ENCODE results near the gene SLC22A23.
A peak's percentile ranks its signal among the peaks of the same experiment; 100 is the strongest.

The SLC22A23 gene

DNA sequence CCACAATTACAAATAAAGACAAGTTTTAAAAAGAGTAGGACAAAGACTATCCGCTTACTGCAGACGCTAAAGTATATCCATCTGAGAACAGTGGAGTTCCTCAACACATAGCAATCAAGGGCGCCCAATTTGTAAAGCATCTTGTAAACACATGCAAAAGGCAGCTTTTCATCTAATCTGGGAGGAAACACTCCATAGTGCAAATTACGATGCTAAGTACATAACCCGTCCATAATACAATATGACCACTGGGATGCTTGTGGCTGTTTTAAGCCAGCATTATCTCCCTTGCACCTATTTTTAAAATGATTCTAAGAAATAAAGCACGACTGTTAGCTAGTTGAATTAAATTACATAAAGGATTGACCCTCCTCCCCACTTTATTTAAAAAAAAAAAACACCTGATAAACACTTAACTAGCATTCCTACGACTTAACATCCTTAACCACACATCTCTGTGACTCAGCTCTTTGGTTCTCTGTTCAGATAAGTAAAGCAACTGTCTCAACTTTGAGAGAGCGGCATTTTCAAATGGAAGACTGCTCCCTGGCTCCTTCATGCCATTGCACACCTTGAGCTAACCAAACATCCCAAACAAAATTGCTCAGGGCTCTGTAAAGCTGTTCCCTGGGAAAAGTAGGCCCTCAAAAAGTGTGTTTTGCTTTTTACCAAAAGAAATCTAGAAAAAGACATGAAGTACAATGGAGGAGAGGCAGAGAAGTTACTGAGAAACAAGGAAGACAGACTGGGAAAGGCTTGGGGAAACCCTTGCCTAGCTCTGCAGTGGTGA lies 14.2 kb downstream of the SLC22A23 start:
- ChIA-PET POLR2A (ENCODE audit: low non-redundant PET) (no interaction called here), CTCF (interaction anchor here (0.6 to 2.1 kb wide), 5 partner anchors 10 to 289 kb away, joined by 3 to 7 read pairs (median 3); no protein-coding TSS in a partner anchor)
- H3K27ac ChIP-seq = peak overlapping the region; percentile 28; the same call in 1 of the 2 replicates
- DNase-seq (ENCODE audit: low spot score) = no peak
- TF ChIP-seq CTCF (conservative IDR thresholded peaks at IDR 0.05; ENCODE audit: low read depth) = no peak

DNA sequence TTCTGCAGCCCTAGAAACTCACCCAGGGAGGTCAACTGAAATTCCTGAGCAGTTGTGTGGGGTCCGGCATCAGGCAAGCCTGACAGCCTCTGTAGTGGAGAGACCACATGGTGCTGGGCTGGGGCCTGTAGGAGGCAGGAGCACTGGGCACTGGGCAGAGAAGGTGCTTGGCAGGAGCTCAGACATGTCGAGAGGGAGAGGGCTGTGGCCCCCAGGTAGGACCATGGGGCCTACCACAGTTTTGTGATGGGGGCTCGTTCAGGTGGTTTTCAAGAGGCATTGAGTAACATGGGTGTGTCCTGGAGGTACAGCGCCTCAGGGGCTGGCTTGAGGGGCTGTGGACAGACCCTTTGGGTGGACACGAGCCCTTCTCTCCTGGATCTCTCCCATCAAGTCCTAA lies 15.9 kb downstream of the SLC22A23 start:
- POLR2A ChIA-PET (ENCODE audit: low non-redundant PET) = no interaction called here

GRCh38 chr6:3439961-3440360 lies 16.9 kb downstream of the SLC22A23 start:
- ChIA-PET CTCF (no interaction called here), POLR2A (ENCODE audit: low non-redundant PET) (no interaction called here)
- DNase-seq (ENCODE audit: low spot score) = no peak
- no peak overlapping the region for H3K27ac ChIP-seq
- TF ChIP-seq CTCF (conservative IDR thresholded peaks at IDR 0.05; ENCODE audit: low read depth) = no peak

More for the DNA sequence above, 15.9 kb downstream of the SLC22A23 start:
- CTCF ChIA-PET = interaction anchor here (0.6 kb wide), 3 partner anchors 35 to 446 kb away, joined by 3 read pairs; no protein-coding TSS in a partner anchor
- TF ChIP-seq CTCF (conservative IDR thresholded peaks at IDR 0.05; ENCODE audit: low read depth) = no peak
- H3K27ac ChIP-seq = no peak overlapping the region
- no peak for DNase-seq (ENCODE audit: low spot score)

DNA sequence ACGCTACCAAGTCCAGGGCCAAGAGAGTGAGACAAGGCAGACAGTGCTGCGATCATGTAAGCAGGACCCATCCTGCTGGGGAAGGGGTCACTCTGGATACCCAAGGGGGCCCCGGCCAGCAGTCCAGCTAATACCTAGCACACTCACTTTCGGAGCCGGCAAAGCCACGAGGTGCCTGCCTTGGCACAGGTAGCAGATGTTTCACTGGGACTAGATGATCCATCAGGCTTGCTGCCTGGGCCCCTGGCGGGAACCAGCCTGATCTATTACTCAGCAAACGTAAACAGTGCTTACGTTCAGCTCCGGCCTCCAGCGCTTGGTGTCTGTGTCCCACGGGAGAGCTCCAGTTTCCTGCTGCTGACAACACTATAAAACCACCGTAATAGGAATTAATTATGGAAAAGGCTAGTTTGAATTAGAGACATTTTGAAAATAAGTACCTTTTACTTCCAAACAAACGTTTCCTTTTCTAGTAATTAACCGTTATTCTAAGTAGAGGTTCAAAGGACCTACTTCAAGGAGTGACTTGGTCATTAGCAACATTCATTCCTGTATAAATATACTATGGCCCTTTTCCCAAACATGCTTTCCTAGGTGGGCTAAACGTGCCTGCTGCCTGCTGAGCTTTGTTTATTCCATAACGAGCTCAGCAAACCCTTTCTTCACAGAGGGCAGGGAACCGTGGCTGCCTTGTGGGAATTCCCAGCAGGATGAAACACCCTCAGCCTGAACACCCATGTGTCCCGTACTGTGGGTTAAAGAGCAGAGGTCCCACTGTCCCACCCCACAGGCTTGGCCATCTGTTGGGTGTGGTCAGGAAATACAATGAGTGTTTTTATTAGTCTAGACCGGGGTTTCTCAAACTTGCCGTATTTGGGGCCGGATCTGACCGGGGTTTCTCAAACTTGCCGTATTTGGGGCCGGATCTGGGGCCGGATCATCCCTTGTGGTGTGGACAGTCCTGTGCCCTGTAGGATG lies 18.4 kb downstream of the SLC22A23 start:
- ChIA-PET CTCF (interaction anchor here (0.7 kb wide), 1 partner anchor 901 kb away, joined by 3 read pairs; no protein-coding TSS in a partner anchor), POLR2A (ENCODE audit: low non-redundant PET) (no interaction called here)
- TF ChIP-seq CTCF (conservative IDR thresholded peaks at IDR 0.05; ENCODE audit: low read depth) = no peak
- peak overlapping the region; percentile 38 for H3K27ac ChIP-seq
- no peak for DNase-seq (ENCODE audit: low spot score)

DNA sequence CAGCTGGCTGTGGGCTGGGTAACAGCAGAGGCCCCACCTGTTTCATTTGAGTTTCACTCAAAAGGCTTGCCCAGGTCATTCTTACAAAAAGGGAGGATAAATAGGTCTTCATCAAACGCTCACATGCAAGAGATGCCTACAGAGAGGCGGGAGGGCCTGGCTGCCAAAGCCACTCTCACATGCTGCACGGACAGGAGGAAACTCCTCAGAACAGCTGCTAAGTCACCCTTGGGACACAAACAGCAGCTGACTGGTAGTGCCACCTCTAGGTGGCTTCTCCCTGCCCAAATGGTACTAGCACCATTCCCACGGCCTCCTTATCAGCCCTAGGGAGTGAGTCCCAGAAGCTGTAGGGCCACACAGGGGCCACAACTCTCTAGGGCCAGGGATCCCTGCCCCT lies 23.8 kb downstream of the SLC22A23 start:
- DNase-seq (ENCODE audit: low spot score) = no peak
- POLR2A ChIA-PET (ENCODE audit: low non-redundant PET) = no interaction called here
- no peak for TF ChIP-seq CTCF (conservative IDR thresholded peaks at IDR 0.05; ENCODE audit: low read depth)
- CTCF ChIA-PET = interaction anchor here (0.6 to 2.1 kb wide), 3 partner anchors 9 to 145 kb away, joined by 4 to 7 read pairs (median 7); no protein-coding TSS in a partner anchor
- peak overlapping the region; percentile 82 for H3K27ac ChIP-seq

- peak overlapping the region; percentile 82 for H3K27ac ChIP-seq
- CTCF ChIA-PET = interaction anchor here (0.6 to 2.1 kb wide), 4 partner anchors 10 to 532 kb away, joined by 3 to 7 read pairs (median 4); no protein-coding TSS in a partner anchor
- POLR2A ChIA-PET (ENCODE audit: low non-redundant PET) = no interaction called here
- peak; percentile 76 for DNase-seq (ENCODE audit: low spot score)
- no peak for TF ChIP-seq CTCF (conservative IDR thresholded peaks at IDR 0.05; ENCODE audit: low read depth)
Measured at GRCh38 chr6:3432416-3432815, 24.4 kb downstream of the SLC22A23 start.
